Heart left ventricle (tissue), 13 donors: ENCODE measurements around the gene MLLT10.

Experiments
- CTCF ChIP-seq, 12 donors: fragments of 200-600 bp; sonication (generic) in 4 of 12; IDR thresholded peaks; one replicate each; pipeline versions ENCODE4 v1.5.0 to v1.8.0; 2018 to 2022; ENCODE audit warnings: antibody characterized with exemption in 12 of 12, mild to moderate bottlenecking in 5 of 12
- POLR2A ChIP-seq, 2 donors: fragments of 450-650 bp; IDR thresholded peaks; one replicate each; pipeline ENCODE4 v1.6.1; 2017; ENCODE audit warnings: antibody characterized with exemption in 2 of 2, mild to moderate bottlenecking in 2 of 2, moderate library complexity in 2 of 2
- donor health status: ischemic (EF 13 %, LVEDD 7.1; RV severe dilation, severe dysfunction).
- donor health status: DM: no; HTN: yes; CAD: no.
- donor health status: DM: no; HTN: no; CAD: no.
- donor health status: ischemic (EF 25% LVEDD 6.9; RV normal size, moderate dysfunction).
- donor health status: ischemic (EF 25% LVEDD 5.7; RV mildly dilated, moderate dysfunction).
- donor health status: ischemic (EF 35%, LVEDD 5.7; RV mildly dilated, moderate dysfunction).
- donor health status: nonischemic (EF 11% LVEDD 7.7; RV severe dilation, severe dysfunction).
- donor health status: DM: yes; HTN: yes; CAD: no.
- donor health status: PGD.
- donor health status: ischemic (EF 29% LVEDD 5.4; RV normal size, mild dysfunction).
- donor health status: nonischemic (EF 23%, LVEDD 6.1; RV moderate dilation, normal function).

- no peak for TF ChIP-seq CTCF (IDR thresholded peaks at IDR 0.05)
- TF ChIP-seq POLR2A (IDR thresholded peaks at IDR 0.05): no peak
Observed at GRCh38 chr10:21519941-21520436, 14.0 kb upstream of the MLLT10 start.
